GM21367 (cell line): Measurements from ENCODE around the gene CPA1.

ENCODE experiments used
- ATAC-seq: cut with Tn5 transposase; IDR thresholded peaks from one replicate; pipeline ENCODE4 v1.9.1; 2021; ENCODE audit not compliant: unreplicated experiment

Gene CPA1

DNA sequence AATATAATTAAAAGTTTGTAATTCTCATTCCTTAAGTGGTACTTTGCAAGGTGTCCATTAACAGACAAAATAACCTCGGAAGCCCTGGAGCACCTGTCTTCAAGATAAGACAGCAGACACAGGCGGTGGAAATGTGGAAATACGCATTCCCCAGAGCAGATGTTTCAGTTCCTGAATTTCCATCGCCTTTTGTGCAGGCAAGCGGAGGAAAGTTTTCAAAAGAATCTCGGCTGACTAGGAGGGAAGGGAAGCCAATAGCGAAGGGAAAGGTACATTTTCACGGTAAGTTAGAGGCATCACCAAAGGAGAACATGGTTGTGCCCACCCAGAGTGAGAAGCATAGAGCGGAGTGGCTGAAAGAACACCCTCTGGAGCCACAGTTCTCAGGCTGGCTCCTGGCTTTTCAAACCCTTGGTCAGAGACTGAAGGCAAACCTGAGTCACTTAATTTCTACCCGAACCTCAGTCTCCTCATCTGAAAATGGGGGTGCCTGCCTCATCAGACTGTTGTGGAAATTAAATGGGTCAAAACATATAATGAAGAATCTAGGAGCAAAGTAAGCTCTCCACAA lies 13.6 kb downstream of the CPA1 start:
- ATAC-seq, result no peak

DNA sequence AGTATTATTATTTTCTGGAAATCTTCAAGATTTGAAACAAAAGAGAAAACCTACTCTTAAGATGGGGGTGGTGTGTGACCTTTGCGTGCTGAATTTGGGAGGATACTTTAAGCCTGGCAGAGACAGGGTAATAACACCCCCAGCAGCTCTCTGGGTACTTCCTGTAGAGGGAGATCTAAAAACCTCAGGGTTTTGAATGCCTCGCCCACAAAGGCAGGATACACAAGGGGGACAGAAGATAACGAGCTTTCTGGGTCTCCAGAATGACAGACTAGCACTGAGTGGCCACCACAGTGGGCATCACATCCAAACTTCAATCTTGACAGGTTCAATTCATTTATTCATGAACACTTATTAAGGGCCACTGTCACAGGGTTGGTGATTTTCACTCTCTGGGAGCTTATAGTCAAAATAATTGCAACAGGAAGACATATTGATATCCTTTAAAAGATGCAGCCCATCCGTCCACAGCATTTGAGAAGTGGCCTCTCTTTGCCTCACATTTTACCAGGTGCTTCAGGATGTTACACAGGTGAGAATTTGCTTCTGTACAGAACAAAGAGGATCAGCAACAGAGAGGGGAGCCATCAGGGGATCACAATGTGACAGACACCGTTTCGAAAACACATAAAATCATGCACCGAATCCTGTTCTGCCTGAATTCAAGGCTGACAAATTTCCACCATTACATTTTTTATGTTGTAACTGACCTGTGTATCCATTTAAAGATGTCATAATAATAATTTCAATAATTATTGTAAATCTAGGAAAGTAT lies 14.3 kb downstream of the CPA1 start:
- no peak for ATAC-seq

GRCh38 chr7:130395421-130395820 lies 15.1 kb downstream of the CPA1 start:
- ATAC-seq, result no peak

- no peak for ATAC-seq
Observed at GRCh38 chr7:130396109-130396508, 15.8 kb downstream of the CPA1 start.

DNA sequence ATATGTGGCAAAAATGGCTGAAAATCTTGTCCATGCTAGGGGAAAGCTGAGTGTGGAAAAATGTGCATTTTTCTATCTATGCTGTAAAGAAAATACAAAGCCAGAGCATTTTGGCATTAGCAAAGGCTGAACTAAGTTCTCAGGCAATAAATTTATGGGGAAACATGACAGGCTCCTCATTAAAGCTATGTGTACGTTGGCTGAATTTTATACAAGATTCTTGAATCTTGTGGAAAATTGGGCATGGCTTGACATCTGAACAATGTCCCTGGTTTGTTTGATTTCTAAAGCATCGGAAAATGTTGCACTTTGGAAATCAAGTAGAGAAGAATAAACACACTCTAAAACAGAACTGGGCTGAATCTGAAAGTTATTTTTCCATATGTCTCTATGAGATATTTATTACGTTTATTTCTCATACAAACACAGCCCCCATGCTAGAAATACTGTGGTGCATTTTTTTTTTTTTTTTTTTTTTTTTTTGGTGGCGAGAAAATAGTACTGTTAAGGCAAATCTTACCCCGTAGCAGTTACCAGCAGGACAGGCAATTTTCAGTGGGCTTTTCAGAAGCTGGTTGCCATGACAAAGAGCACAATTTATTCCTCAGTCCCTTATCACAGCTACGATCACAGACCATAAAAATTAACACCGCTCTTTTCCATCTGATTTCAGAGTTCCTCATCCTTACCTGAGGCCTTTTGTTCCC lies 16.9 kb downstream of the CPA1 start:
- ATAC-seq, result no peak

GRCh38 chr7:130397758-130398073 lies 17.4 kb downstream of the CPA1 start:
- ATAC-seq, result no peak

- ATAC-seq, result no peak
Observed at GRCh38 chr7:130398526-130399090, 18.3 kb downstream of the CPA1 start.

DNA sequence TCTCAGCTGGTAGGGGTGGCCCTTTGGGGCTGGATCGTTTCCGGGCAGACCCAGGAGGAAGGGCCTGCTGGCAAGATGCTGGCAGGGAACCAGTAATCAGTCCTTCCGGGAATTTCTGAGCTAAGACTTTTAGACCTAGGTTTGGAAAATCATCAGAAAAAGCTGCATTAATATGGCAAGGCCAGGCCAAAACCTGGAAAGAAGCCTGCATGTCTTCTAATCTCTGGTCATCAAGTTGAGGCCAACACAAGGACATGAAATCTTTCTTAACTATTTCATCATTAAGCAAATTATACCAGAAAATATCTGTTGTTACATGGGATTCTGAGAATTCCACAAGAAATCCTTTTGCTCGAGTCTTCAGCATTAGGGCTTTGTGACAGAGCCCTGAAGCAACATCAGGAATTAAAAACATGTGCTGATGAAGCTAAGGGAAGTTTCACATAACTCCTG lies 19.9 kb downstream of the CPA1 start:
- no peak for ATAC-seq

DNA sequence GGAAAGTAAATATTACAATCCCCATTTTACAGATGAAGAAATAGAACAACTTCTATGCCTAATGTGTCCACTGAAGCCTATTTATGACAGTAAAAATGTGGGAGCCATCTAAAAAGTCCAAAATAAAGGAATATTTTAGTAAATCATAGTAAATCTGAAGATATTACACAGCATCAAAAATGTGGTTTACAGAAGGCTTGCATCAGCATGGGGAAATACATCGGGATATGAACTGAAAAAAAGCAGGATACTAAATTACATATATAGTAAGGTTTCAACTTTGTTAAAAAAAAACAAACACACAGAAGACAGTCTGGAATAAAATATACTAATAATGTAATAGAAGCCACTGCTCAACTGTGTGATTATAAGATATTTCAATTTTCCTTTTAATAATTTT lies 20.8 kb downstream of the CPA1 start:
- ATAC-seq, result no peak

DNA sequence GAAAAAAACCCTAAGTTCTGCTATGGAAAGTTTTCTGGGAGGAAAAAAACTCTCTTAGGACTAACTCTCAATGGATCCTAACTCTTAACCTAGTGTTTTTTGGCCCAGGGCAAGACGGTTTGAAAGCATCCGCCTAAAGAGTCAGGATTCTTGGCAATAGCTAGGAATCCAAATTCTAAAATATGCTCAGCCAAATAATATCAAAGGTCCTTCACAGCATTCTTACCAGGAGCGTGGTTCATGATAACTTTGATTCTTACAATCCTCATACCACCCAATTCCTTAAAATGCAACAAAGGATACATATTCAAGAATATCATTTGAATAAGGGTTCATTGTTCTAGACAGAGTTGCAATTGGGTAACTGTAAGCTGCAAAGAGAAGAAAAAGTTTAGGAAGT lies 21.3 kb downstream of the CPA1 start:
- ATAC-seq, result no peak

GRCh38 chr7:130405003-130405402 lies 24.7 kb downstream of the CPA1 start:
- no peak for ATAC-seq

- ATAC-seq, result no peak
Observed at GRCh38 chr7:130409067-130409711, 28.9 kb downstream of the CPA1 start.

DNA sequence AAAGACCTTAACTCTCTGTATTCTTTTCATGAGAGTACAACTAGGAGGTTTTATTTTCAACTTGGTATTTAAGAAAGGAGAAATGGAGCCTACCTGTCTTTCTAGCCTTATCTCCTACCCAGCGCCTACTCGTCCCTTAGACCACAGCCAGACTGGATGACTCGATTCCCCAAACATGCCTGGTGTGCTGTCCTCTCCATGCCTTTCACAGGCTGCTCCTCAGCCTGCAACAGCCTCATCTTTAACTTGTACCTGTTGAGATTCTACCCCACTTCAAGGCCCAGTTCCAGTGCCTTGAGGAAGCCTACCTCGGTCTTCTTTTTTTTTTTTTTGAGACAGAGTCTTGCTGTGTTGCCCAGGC lies 29.4 kb downstream of the CPA1 start:
- no peak for ATAC-seq

GRCh38 chr7:130410868-130411541 lies 30.7 kb downstream of the CPA1 start:
- ATAC-seq, result no peak

- ATAC-seq, result no peak
Observed at GRCh38 chr7:130413201-130413600, 32.9 kb downstream of the CPA1 start.

DNA sequence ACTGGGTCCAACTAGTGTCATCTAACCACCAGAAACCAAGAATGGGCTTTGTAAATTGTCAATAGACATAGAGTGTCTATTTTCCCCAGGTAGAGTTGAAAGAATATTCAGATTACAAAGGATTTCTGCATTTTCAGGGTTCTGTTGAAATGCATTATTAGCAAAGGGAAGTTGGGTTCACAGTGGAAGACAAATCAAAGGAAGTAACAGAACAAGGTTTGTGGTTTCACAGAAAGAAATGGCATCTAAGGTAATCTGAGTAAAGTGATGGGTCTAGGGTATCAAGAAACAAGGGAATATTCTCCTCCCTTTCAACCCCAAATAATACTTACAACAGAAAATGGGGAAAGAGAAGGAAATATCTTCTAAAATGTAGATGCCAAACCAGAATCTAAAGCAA lies 34.7 kb downstream of the CPA1 start:
- no peak for ATAC-seq

DNA sequence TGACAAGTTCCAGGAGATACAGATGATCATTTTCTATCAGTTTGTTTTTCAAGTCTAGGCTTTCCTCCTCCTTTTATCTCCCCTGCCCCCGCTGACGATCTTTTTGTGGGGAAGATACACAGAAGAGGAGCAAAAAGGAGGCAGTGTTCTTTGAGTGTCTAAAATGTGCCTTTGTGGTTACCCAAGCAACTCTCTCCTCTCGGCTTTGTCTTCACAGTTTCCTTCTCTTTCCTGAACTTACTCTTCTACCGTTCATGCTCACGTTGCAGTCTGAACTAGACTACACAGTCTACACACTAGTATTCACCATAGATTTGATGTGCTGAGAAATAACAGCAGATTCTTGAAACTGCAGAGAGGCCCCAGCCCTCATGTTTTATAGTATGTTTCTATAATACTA lies 36.9 kb downstream of the CPA1 start:
- no peak for ATAC-seq

DNA sequence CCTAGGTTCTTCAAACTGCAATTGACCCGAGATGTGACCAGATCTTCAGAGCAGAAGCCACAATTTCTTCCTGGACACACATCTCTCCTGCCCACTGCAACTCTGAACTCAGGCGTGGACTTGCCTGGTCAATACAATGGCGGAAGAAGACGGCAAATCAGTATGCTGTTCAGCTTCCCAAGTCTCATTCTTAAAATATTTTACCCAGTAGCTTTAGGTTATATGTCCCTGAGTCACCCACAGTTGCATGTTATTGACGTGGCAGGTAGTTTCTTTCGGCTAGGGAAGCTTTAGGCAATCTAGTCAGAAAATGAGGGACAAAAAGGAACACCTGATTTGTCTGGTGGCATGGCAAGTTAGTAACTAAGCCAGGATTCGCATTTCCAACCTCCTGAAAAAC lies 38.0 kb downstream of the CPA1 start:
- no peak for ATAC-seq

DNA sequence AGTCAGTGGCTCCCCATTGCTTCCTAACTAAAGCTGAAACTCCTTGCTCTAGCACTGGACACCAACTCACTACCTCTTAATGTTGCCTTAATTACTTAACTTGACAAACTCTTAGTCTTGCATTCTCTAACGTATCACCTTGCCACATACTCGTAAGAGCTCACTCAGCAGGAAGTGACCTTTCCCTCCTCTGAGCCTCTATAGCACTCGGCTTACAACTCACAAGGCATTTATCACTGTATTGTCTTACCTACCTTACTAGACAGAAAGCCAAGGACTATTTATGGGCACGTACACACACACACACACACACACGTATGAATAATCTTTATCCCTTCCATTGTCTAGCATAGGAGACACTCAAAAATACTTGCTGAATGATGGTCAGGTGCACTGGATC lies 39.4 kb downstream of the CPA1 start:
- no peak for ATAC-seq

DNA sequence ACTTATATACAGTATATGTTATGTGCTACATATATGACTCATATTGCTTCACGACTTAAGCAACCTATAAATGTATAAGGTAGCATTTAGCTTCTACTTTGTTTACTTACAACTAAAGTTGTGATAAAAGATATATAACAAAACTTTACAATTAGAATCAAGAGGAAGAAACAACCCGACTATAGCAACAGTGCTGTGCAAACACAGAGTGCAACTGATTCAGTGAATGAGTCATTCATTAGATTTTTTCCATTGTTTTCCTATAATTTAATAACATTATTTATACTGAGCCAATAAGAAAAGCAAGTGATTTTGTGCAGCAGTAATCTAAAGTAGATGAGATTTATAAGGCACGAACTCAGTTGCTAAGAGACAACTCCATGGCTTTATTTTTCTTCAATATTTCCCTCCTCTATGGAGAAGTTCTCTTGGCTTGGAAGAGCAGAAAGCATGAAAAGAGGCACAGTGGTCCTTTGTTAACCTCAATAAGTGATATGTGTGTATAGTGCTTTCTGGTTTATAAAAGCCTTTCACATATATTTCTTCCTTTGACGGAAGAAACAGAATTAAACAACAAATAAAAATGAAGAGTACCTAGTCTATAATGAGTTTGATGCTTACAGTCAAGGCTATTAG lies 40.8 kb downstream of the CPA1 start:
- no peak for ATAC-seq

GRCh38 chr7:130421684-130422083 lies 41.4 kb downstream of the CPA1 start:
- ATAC-seq, result no peak
